Stimulated activated CD4-positive, alpha-beta T cell treated with anti-CD3 and anti-CD28 coated beads, Interleukin-4, amount 100 ng/mL, for 24 hours (primary cell): ENCODE results near the gene TSPEAR.

ENCODE experiments used
- DNase-seq: peaks from one replicate; pipeline ENCODE4 v3.0.0-alpha.2; 2020

Gene TSPEAR

DNA sequence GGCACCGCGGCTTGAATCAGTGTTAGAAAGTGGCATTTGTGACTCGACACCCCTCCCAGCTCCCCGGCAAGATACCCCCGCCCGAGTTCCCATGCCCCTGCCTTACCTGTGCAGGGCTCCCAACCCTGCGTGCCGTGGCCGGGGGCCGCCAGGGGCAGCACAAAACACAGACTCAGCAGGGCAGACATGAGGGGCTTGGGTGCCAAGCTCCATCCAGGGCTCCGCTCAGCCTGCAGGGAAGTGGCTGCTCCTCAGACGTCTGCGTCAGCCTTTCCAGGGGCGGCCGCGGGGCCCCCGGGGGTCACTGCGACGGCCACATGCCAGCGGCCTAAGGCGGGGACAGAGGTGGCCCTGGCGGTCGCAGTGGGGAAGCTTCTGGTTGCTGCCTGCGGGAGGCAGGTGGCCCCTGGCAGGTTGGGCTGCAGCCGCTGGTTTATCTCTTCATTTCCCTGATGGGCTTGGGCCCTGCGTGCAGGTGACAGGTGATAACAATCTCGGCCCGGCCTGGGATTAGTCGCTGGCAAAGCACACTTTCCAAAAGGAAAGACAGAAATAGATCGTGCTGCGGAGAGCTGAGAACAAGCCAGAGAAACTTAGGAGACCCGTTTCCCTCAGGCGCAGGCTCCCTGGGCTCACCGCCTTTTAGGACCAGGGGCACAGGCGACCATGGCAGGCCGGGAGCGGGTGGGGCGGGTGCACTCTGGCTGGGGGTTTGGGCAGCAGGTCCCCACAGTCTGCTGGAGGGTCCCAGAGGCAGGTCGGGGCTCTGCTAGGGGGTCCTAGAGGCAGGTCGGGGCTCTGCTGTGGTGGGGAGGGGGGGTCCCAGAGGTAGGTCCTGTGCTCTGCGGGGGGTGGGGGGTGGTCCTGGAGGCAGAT lies at the start of gene TSPEAR:
TSPEAR (minus strand) TSS at position 246 of the 876 bp plus-strand sequence; CDS start at position 188, 58 bp downstream.
- no peak for DNase-seq

- DNase-seq, result no peak
Observed at GRCh38 chr21:44760376-44760775, 49.0 kb upstream of the TSPEAR start.

DNA sequence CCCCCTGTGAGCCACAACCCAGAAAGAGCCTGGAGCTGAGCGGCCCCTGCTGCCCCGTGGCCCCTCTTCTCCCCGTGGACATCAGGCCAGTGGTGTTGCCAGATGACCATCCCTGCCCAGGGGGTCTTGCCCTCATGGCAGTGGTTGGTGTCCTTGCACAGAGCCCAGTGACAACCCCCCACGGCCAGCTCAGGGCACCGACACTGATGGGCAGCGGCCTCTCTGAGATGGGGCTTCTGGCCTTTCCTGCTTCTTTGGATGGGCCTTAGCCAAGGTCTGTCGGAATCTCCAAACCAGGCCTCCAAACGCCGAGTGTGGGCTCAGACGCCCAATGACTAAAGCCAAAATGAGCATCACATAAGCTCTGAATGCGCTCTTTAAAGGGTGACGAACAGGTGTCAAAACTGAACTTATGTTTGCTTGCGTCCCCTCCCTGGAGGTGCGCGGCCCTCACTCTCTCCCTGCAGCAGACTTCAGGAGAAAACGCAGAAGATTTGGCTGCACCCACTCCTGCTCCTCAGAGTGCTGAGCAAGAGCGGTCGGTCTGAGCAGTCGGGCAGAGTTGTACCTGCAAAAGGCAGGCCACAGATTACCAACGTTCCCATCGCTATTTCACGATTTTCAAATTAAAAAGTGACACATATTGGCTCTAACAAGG lies 48.4 kb upstream of the TSPEAR start:
- no peak for DNase-seq

- no peak for DNase-seq
Observed at GRCh38 chr21:44758781-44759627, 47.6 kb upstream of the TSPEAR start.

- DNase-seq, result no peak
Observed at GRCh38 chr21:44758141-44758561, 46.8 kb upstream of the TSPEAR start.

GRCh38 chr21:44757731-44758130 lies 46.4 kb upstream of the TSPEAR start:
- DNase-seq, result no peak

GRCh38 chr21:44756423-44757185 lies 45.2 kb upstream of the TSPEAR start:
- no peak for DNase-seq

GRCh38 chr21:44755227-44755626 lies 43.9 kb upstream of the TSPEAR start:
- DNase-seq, result peak; percentile 34

DNA sequence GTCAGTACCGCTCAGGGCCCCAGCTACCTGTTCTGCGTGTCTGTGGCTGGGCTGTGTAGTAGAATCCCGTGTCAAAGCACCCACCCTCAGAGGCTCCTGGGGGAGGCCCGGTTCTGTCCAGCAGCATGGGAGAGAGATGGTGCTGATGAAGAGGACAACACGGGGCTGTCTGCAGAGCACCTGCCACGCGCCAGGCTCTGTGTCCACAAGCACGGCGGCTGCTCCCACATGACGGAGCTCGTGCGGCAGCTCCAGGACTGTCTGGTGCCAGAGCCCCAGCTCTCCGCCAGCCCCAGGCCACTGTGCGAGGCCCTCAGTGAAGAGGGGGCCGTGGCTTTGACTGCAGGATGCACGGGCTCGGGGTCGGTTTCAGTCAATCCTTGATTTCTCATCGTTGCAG lies 42.0 kb upstream of the TSPEAR start:
- DNase-seq, result no peak

GRCh38 chr21:44752671-44753235 lies 41.4 kb upstream of the TSPEAR start:
- no peak for DNase-seq

GRCh38 chr21:44751799-44752636 lies 40.6 kb upstream of the TSPEAR start:
- no peak for DNase-seq

- no peak for DNase-seq
Observed at GRCh38 chr21:44751186-44751798, 39.9 kb upstream of the TSPEAR start.

- DNase-seq, result no peak
Observed at GRCh38 chr21:44750675-44751025, 39.3 kb upstream of the TSPEAR start.

GRCh38 chr21:44749759-44750674 lies 38.6 kb upstream of the TSPEAR start:
- DNase-seq, result no peak

DNA sequence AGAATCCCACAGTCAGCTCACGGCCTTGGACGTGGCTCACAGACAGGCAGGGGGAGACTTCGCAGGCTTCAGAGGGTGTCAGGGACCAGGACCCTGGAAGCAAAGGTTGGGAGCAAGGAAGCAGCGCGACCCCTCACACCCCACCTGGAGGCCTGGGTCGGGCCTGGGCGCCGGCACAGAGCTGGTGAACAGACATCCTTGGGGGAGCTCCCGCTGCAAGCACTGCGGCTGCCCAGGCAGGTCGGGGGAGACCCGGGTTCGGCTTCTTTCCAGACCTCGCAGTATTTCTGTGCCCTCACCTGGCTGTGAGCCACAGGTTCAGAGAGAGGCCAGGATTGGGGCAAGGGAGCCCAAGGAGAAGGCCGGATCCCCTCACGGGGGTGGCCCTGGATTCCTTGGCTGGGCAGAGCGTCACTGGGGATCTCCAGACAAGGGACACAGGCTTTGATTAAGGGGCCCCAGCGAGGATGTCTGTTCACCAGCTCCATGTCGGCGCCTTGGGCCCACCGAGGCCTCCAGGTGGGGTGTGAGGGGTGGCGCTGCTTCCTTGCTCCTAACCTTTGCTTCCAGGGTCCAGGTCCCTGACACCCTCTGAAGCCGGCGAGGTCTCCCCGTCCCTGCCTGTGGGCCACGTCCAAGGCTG lies 37.9 kb upstream of the TSPEAR start:
- DNase-seq, result no peak

- no peak for DNase-seq
Observed at GRCh38 chr21:44748621-44749020, 37.2 kb upstream of the TSPEAR start.

GRCh38 chr21:44742418-44743153 lies 31.2 kb upstream of the TSPEAR start:
- DNase-seq, result no peak

- no peak for DNase-seq
Observed at GRCh38 chr21:44741921-44742320, 30.5 kb upstream of the TSPEAR start.
